GM19372 (cell line): Measurements from ENCODE around the gene TYMP.
A peak's percentile ranks its signal among the peaks of the same experiment; 100 is the strongest.
"Not testable (repeated sequence)": the region's sequence is repeated elsewhere in the genome, so short reads cannot be mapped to it uniquely, and the experiment has no call there.

Source experiments
- ATAC-seq: cut with Tn5 transposase; IDR thresholded peaks from one replicate; pipeline ENCODE4 v1.9.1; 2021; ENCODE audit warnings: mild to moderate bottlenecking, low read depth, moderate library complexity; ENCODE audit not compliant: unreplicated experiment

Gene TYMP

DNA sequence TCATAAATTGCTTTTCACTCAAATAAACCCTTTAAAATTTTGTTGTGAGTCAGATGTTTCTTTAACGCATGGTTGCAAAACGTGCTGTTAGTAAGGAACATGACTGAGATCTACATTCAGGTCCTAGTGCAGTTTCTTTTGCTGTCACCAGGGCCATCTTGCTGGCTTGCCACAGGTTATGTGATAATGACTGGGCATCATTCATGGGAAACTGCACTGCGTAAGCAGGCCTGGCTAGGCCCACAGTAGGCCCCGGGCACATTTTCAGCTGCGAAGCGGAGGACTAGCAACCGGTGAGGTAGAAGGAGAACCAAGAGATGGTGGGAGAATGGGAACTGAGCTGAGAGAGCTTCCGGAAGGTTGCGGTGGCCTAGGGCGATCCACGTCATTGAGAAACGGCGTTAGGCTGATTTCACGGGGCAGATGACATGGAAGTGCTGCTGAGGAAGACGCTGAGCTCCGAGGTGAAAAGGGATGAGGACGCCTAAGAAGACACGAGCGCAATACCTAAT lies 12.7 kb upstream of the TYMP start:
- no peak for ATAC-seq

DNA sequence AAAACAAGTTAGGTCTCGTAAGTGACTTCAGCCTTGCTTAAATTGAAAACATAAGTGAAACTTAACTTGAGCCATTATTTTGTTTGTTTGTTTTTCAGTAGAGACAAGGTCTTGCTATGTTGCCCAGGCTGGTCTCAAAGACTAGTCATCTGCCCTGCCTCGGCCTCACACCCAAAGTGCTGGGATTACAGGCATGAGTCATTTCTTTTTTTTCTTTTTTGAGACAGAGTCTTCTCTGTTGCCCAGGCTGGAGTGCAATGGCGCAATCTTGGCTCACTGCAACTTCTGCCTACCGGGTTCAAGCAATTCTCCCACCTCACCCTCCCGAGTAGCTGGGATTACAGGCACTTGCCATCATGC lies 11.8 kb upstream of the TYMP start:
- not testable (repeated sequence) for ATAC-seq

DNA sequence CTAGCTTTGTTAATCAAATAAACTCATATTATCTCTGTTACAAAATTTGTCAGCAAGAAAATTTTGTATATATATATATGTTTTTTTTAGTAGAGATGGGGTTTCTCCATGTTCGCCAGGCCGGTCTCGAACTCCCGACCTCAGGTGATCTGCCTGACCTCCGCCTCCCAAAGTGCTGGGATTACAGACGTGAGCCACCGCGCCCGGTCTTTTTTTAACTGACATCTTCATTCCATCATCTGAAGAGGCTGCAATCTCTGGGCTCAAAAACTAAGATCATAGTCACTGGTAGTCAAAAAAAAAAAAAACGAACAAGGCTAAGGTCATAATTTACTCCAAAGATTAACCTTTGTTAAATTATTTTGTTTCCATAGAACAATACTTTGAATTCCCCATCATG lies 10.6 kb upstream of the TYMP start:
- no peak for ATAC-seq

DNA sequence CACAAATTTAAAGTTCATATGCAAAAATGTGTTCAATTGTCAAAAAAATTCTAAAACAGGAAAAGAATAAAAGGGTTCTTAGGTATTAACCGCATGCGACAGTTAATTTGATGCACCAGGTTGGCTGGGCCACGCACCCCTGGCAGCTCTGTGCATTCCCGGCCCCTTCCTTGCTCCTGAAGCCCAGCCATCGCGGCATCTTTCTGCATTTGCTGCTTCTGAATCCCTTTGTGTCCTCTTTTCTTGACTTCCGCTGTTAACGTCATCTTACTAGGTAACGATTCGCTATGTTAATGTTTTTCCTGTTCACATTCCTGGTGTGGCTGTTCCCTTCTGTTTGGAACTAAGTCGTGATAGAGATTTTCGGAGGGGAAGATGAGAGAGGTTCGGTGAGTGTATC lies 8.0 kb upstream of the TYMP start:
- ATAC-seq = no peak

DNA sequence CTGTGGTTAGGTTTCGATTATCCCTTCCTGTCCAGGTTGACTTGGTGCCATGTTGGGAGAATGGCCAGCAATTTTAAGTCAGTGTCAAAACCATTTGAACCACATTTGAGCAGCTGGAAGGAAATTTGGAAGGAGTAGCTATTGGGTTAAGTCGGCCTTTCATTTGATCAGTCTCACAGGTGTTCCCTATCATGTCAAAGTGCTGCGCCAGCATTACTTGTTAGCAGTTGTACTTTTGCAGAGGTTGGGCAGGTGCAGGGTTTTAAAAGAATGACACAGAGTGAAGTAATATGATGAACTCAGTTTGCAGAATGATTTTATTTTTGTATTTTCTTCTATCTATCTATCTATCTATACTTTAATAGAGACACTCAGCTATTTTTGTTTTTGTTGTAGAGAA lies 6.4 kb upstream of the TYMP start:
- ATAC-seq = no peak

DNA sequence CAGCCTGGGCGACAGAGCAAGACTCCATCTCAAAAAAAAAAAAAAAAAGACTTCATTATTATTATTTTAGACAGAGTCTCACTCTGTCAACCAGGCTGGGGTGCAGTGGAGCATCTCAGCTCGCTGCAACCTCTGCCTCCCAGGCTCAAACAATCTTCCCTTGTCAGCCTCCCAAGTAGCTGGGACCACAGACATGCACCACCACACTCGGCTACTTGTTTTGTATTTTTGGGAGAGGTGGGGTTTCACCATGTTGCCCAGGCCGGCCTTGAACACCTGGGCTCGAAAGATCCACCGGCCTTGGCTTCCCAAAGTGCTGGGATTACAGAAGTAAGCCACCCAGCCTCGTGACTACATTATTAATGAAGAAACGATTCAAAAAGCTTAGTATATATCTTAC lies 5.3 kb upstream of the TYMP start:
- ATAC-seq = no peak

DNA sequence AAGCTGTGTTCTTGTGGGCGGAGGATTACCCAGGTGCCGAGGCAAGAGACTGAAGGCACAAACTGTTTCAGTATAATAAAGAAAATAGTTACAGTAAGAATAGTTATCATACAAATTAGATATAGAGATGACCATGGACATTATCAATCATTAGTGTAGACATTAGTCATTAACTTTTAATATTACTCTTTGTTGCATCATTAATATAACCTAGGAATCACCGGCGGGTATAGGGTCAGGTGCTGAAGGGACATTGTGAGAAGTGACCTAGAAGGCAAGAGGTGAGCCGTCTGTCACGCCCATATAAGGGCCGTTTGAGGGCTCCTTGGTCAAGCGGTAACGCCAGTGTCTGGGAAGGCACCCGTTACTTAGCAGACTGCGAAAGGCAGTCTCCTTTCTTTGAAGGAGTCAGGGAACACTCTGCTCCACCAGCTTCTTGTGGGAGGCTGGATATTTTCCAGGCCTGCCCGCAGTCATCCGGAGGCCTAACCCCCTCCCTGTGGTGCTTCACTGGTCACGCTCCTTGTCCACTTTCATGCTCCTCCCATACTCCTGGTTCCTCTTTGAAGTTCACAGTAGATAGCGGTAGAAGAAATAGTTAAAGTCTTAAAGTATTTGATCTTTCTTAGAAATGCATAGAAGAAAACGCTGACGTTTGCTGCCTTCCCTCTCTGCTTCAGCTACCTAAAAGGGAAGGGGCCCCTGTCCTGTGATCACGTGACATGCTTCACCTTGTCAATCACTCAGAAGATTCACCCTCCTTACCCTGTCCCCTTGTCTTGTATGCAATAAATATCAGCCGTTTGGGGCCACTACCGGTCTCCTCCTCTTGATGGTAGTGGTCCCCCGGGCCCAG lies 4.3 kb upstream of the TYMP start:
- not testable (repeated sequence) for ATAC-seq

DNA sequence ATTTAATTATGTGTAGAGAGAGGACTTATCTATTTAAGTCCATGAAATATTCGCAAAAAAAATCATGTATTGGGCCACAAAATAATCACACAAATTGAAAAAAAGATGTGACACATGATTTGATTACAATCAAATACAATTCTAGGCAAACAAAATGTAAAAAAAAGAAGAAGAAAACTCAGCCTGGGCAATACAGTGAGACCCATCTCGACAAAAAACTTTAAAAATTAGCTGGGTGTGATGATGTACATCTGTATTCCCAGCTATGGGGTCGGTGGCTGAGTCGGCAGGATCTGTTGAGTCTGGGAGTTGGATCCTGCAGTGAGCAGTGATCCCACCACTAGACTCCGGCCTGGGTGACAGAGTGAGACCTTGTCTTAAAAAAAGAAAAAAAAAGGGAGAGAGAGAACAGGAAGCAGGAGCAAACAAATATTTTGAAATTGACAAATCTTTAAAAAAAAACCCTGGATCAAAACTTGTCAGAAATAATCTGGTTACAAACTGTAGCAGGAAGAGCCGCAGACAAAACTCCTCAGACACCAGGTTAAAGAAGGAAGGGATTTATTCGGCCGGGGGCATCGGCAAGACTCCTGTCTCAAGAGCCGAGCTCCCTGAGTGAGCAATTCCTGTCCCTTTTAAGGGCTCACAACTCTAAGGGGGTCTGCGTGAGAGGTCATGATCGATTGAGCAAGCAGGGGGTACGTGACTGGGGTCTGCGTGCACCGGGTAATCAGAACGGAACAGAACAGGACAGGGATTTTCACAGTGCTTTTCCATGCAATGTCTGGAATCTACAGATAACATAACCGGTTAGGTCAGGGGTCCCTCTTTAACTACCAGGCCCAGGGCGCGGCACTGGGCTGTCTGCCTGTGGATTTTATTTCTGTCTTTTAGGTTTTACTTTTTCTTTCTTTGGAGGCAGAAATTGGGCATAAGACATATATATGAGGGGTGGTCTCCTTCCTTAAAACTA lies 3.3 kb upstream of the TYMP start:
- ATAC-seq = no peak

DNA sequence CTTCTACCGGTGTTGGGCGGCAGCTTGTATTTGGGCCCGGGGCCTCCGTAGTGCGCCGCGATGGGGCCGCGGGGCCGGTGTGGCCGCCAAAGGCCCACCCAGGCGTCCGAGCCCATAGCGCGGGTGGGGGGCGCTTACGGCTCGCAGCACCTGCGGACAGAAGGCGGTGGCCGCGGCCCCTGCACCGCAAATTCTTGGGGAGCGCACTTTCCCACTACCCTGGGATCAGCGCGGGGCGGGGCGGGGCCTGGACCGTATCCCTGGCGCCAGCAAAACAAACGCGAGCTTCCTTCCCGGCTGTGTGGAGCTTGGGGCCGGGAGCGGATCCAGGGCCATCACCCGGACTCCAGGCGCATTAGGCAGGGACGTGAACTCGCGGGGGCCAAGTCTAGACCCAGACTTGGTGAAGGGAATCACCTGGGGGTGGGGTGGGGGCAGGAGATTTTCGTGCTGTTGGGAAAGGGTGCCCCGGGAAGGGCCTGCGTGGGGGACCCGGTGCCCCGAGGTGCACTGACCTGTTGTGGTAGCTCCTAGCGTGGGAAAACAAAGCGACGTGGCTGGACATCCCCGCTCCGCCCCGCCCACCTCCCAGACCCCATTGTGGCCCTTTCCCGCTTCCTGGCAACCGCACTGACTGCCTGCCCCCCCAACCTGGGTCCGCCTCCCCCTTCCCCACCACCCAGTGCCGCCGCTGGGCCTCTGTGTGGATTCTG lies 2.3 kb upstream of the TYMP start:
- no peak for ATAC-seq

DNA sequence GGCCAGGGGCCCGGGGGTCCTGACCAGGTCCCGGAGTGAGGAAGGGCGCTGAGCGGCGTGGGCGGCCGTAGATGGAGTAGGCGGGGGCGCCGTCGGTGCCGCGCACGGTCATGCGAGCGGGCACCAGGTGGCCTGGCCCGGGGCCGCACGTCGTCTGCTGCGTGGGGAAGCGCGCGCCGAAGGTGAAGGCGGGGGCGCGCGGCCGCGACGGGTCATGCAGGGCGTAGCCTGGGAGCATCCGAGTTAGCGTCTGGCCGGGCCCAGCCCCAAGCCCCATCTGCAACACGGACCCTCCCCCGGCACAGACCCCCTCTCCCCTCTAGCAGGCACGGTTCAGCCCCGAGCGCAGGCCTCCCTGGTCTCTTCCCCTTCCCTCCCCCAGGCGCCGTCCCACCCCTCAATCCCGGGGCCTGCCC lies 1.7 kb upstream of the TYMP start:
- ATAC-seq = no peak

DNA sequence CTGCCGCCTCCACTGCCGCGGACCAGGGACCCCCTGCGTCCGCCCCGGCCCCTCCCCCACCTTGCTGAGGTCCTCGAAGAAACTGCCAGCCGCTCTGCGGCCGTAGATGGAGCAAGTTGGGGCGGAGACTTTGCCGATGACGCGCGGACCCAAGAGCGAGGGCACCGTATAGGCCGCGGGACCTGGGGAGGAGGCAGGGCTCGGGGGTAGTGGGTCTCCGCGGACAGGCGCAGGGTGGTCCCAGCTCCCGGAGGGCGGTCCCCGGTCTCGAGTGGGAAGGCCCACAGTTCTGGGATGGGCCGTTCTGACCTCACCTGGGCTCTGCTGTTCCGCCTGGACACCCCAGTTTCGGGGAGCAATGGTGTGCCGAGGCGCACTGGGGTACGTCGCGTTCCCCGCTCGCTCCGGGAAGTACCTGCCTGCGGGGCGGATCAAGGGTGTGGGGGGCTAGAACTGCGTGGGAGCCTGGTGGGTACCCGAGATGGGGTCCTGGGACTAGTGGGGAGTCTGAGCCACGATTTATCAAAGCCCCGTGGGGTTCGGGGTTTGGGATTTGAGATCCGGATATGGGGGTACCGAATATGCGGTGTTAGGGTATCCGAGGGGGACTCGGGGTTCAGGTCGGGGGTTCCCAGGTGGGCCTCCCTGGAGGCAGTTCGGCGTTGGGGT lies 1.2 kb upstream of the TYMP start:
- no peak for ATAC-seq

DNA sequence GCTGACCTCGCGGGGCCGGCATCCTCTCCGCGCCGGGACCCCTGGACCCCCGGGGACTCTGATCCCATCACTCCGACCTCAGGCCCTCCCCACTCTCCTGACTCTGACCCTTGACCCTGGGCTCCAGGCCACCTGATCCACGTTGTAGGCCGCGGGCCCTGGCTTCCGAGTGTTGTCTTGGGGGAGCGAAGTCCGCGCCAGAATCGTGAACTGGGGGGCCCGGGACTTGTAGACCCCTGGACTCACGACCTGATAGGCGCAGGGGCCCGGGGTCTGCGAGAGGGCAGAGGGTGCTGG lies 716 bp upstream of the TYMP start:
- ATAC-seq = no peak

DNA sequence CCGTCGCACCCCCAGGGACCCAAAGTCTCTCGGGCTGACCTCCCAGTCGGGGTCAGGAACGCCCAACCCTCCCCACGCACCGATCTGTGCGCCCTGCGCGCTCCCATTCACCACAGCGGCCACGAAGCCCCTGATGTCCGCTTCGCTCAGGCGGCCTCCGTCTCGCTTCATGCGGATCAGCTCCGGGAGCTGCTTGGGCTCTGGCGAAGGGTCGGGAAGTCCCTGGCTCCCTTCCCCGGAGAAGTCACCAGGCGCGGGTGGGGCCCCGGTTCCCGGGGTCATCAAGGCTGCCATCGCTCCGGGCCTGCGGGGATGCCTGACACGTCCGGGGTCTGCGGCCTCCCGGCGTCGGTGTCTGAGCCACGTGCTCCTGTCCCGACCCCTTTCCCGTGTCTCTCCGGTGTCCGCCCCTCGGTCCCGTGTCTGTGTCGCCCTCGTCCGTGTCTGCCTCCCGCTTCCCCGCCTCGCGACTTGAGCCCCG lies 356 bp downstream of the TYMP start:
- ATAC-seq = no peak

DNA sequence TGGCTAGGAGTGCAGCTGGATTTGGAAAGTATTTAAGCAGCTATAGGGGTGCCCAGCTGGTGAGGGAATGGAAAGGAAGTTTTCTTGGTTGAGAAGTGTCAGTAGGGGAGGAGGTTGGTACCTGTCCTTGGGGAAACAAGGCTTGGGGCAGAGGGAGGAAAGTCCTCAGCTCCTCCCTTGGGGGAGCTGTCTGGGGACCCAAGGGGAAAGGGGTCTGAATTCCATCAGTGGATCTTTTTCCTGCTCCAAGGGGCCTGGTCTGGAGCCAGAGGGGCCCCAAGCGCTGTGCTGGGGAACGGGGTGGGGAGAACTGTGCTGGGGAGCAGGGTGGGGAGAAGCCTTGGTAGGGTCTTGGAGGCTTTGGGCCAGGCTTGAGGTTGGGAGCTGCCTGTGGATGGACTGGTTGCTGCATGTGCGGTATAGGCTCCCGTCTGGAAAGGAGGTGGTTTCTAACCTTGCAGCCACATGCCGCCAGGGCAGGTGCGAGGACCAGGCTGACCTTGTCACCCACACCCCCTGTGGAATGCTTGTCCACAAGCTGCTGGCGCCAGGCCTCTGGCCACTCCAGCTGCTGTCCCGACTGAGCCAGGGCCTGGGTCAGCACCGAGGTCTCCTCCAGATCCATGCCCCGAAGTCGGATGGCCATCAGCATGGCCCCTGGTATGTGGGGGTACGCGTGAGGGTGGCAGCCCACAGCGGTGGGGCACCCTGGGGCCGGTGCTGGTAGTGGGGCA lies 963 bp downstream of the TYMP start:
- ATAC-seq = no peak

DNA sequence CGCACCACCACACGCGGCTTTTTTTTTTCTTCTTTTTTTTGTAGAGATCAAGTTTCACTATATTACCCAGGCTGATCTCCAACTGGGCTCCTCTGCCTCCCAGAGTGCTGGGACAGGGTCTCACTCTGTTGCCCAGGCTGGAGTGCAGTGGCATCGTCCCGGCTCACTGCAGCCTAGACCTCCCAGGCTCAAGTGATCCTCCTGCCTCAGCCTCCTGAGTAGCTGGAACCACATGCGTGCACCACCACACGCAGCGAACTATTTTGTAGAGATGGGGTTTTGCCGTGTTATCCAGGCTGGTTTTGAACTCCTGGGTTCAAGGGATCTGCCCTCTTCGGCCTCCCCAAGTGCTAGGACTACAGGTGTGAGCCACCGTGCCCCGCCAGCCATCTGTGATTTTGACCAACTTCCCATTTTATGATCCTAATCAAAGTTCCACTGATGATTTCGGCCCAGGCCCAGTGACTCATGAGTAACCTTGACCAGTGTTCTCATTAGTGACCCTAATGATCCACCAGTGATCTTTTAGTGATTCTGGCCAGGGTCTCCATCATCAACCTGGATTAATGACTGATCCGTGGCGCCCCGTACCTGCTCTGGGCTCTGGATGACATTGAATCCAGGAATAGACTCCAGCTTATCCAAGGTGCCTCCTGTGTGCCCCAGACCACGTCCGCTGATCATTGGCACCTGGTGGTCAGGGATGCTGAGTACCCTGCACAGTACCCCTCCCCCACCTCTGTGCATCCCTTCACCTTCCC lies 1.7 kb downstream of the TYMP start:
- ATAC-seq = no peak

DNA sequence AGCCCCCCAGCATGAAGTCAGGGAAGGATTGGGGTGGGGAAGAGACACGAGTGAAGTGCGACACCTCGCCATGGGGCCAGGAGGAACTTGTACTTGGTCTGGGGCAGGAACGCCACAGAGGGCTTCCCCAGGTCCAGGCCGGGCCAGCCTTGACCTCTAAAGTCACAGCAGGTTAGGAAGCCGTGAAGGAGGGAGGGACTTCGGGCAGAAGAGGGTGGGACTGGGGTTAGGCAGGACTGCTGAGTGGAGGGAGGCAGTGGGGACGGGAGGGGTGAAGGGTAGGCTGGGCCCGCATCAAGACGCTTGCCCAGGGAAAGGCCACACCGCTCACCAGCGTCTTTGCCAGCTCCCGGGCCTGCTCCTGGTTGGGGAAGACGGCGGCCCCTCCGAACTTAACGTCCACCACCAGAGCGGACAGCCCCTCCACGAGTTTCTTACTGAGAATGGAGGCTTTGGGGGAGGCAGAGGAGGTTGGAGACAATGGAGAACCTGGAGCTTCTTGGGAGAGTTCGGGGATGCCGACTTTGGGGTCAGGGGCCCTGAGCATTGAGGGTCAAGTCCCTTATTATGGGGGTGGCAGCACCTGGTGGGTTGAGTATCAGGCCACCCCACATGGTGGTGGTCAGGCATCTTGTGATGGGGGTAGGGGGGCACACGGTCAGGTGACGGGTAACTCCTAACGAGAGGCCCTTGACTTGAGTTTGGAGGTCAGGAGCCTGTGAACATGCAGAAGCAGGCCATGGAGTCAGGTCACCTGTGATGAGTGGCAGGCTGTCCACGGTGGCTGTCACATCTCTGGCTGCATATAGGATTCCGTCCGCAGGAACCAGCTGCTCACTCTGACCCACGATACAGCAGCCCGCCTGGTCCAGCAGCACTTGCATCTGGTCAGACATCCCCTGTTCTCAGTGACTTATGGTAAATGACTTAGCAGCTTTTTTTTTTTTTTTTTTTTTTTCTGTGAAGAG lies 2.7 kb downstream of the TYMP start:
- no peak for ATAC-seq

DNA sequence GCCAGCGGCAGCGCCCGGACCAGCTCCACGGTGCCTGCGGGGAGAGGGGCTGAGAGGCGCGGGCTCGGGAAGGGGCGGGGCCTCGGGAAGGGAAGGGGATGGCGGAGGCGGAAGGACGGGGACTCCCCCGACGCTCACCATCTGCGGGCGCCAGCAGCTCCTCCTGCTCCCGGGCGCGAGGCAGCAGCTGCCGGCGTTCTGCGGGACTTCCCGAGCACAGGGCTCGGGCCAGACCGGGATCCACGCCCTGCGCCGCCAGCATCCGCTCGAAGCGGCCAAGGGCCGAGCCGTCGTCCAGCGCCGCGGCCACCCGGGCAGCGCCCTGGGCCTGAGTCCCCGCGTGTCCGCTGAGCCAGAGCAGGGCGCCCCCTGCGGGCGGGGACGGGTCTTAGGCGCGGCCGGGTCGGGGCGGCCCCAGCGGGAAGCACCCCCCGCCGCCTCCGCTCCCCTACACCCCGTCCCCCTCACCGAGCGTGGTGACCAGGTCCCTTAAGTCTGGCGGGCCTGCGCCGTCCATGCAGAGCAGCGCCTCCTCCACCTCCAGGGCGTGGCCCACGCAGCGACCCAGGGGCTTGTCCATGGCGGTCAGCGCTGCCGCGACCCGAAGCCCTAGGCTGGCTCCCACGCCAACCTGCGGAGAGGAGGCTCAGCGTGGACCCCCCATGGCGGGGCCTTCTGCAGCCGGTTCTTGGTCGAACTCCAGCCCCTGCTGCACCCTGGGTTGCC lies 3.5 kb downstream of the TYMP start:
- ATAC-seq = peak; percentile 23
